Stimulated activated CD4-positive, alpha-beta T cell treated with anti-CD3 and anti-CD28 coated beads, TNF-alpha, amount 100 ng/mL, for 4 hours (primary cell): ENCODE results near the gene TPSG1.
"Not testable (repeated sequence)": the region's sequence is repeated elsewhere in the genome, so short reads cannot be mapped to it uniquely, and the experiment has no call there.

Experiments
- DNase-seq, 3 experiments: peaks; one replicate each; pipeline ENCODE4 v3.0.0-alpha.2; 2020; ENCODE audit warnings: low read depth in 3 of 3

TPSG1 gene

GRCh38 chr16:1194665-1195392 is 30.2 kb downstream of the TPSG1 start:
- peak in 1 of 3 experiments; percentile 8 for DNase-seq

- DNase-seq, result no peak
Observed at GRCh38 chr16:1193825-1194581, 31.1 kb downstream of the TPSG1 start.

GRCh38 chr16:1193143-1193824 is 31.8 kb downstream of the TPSG1 start:
- no peak for DNase-seq

GRCh38 chr16:1192384-1193073 is 32.5 kb downstream of the TPSG1 start:
- no peak for DNase-seq

GRCh38 chr16:1190789-1191188 is 34.3 kb downstream of the TPSG1 start:
- DNase-seq, result not testable (repeated sequence)

GRCh38 chr16:1189455-1189854 is 35.6 kb downstream of the TPSG1 start:
- no peak for DNase-seq

- DNase-seq, result peak in 1 of 3 experiments; percentile 18
Observed at GRCh38 chr16:1188432-1189189, 36.5 kb downstream of the TPSG1 start.

GRCh38 chr16:1185460-1186207 is 39.4 kb downstream of the TPSG1 start:
- not testable (repeated sequence) for DNase-seq

GRCh38 chr16:1184980-1185379 is 40.1 kb downstream of the TPSG1 start:
- DNase-seq, result no peak

GRCh38 chr16:1184156-1184868 is 40.8 kb downstream of the TPSG1 start:
- no peak for DNase-seq

- DNase-seq, result no peak
Observed at GRCh38 chr16:1182950-1183907, 41.8 kb downstream of the TPSG1 start.

GRCh38 chr16:1182316-1182671 is 42.8 kb downstream of the TPSG1 start:
- DNase-seq, result no peak

- DNase-seq, result no peak
Observed at GRCh38 chr16:1181404-1182315, 43.4 kb downstream of the TPSG1 start.

GRCh38 chr16:1180549-1181403 is 44.3 kb downstream of the TPSG1 start:
- DNase-seq, result no peak

- no peak for DNase-seq
Observed at GRCh38 chr16:1178295-1178910, 46.7 kb downstream of the TPSG1 start.

GRCh38 chr16:1177750-1178149 is 47.3 kb downstream of the TPSG1 start:
- no peak for DNase-seq
